ENCODE data around the gene NAP1L3.
A peak's percentile ranks its signal among the peaks of the same experiment; 100 is the strongest.

NAP1L3 gene

DNA sequence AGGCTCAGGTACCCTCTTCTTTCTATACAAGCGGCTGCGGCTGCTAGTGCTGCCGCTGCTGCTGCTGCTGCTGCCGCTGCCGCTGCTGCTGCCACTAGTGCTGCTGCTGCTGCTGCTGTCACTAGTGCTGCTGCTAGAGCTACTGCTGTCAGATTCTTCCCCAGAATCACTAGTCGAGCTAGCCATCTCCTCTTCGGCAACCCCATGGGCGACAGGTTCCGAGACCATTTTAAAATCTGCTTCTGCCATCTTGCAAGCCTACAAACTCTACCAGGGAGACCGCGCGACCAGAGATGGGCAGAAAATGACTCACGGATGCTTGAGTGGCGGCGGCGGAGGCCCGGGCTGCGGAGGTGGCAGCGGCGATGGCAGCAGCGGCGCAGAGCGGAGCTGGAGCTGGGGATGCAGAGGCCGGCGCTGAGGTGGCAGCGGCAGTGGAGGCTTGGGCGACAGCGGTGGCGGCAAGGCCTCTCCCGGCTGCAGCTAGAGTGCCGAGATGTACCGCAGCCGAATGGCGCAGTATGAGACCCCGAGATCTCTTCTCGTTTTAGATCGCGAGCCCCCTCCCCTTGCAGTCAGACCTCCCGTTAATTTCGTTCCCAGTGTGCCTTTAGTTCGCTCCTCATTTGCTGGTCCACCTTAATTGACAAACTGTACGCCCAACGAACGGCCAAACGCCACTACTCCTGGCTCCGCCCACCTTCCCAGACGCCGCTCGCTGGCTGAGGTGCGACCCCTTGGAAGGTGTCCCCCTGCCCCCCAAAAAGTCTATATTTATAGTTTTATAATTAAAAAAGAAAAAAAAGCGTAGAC lies at the start of gene NAP1L3:
TSS of gene NAP1L3 (minus strand) at position 523 of the 813 bp plus-strand sequence. CDS start at position 249, 274 bp downstream.
- TF ChIP-seq, protein P1, sequence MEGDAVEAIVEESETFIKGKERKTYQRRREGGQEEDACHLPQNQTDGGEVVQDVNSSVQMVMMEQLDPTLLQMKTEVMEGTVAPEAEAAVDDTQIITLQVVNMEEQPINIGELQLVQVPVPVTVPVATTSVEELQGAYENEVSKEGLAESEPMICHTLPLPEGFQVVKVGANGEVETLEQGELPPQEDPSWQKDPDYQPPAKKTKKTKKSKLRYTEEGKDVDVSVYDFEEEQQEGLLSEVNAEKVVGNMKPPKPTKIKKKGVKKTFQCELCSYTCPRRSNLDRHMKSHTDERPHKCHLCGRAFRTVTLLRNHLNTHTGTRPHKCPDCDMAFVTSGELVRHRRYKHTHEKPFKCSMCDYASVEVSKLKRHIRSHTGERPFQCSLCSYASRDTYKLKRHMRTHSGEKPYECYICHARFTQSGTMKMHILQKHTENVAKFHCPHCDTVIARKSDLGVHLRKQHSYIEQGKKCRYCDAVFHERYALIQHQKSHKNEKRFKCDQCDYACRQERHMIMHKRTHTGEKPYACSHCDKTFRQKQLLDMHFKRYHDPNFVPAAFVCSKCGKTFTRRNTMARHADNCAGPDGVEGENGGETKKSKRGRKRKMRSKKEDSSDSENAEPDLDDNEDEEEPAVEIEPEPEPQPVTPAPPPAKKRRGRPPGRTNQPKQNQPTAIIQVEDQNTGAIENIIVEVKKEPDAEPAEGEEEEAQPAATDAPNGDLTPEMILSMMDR (IDR thresholded peaks at IDR 0.05): no peak
- Mint-ChIP-seq H3K9me3 (no peaks in the 10 kb centered on the region), H3K27ac (peak within 1 kb of the TSS; percentile 98), H3K36me3 (ENCODE audit: low read depth) (no peaks in the 10 kb centered on the region), H3K27me3 (ENCODE audit: low read depth, poor library complexity) (peaks cover 5% of the 10 kb centered on the region), H3K4me1 (peaks cover 21% of the 10 kb centered on the region), H3K4me3 (peak within 1 kb of the TSS; percentile 96)
- DNase-seq: peak; percentile 81

- peaks cover 4% of the 10 kb centered on the region for H3K27me3 Mint-ChIP-seq (ENCODE audit: low read depth, poor library complexity)
- TF ChIP-seq, protein P1 (IDR thresholded peaks at IDR 0.05): no peak
- no peak overlapping the region for H3K4me3 Mint-ChIP-seq
- H3K9me3 Mint-ChIP-seq: no peaks in the 10 kb centered on the region
- DNase-seq: no peak
- no peak overlapping the region for H3K27ac Mint-ChIP-seq
- H3K36me3 Mint-ChIP-seq (ENCODE audit: low read depth): no peaks in the 10 kb centered on the region
- no peaks in the 10 kb centered on the region for H3K4me1 Mint-ChIP-seq
Observed at GRCh38 chrX:93711076-93711475, 37.7 kb upstream of the NAP1L3 start.

- Mint-ChIP-seq H3K4me1 (no peaks in the 10 kb centered on the region), H3K9me3 (no peaks in the 10 kb centered on the region), H3K36me3 (ENCODE audit: low read depth) (no peaks in the 10 kb centered on the region), H3K4me3 (no peak overlapping the region), H3K27me3 (ENCODE audit: low read depth, poor library complexity) (peaks cover 6% of the 10 kb centered on the region), H3K27ac (no peak overlapping the region)
- TF ChIP-seq, protein P1 (IDR thresholded peaks at IDR 0.05): no peak
- no peak for DNase-seq
Observed at GRCh38 chrX:93703701-93704100, 30.3 kb upstream of the NAP1L3 start.

DNA sequence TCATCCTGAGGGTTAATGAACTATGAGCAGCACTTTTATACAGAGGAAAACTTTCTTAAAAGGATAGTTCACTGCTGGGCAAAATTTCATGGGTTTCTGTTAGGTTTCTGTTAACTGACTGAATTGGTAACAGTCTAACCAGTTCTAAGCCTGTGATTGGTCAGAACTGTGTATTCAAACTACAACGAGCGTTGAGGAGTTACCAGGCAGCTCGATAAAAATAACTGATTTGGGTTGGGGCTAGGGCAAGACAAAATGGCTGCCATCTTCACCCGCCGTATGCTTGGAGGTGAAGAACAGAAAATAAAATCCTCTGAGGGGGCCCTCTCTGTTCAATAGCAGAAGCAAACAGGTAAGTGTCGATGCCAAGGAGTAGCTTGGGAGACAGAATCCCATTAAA lies 22.6 kb upstream of the NAP1L3 start:
- Mint-ChIP-seq H3K4me1 (no peaks in the 10 kb centered on the region), H3K27ac (no peak overlapping the region), H3K36me3 (ENCODE audit: low read depth) (no peaks in the 10 kb centered on the region), H3K27me3 (ENCODE audit: low read depth, poor library complexity) (peaks cover 3% of the 10 kb centered on the region), H3K4me3 (no peak overlapping the region), H3K9me3 (no peaks in the 10 kb centered on the region)
- TF ChIP-seq, protein P1 (IDR thresholded peaks at IDR 0.05): no peak
- DNase-seq: no peak

DNA sequence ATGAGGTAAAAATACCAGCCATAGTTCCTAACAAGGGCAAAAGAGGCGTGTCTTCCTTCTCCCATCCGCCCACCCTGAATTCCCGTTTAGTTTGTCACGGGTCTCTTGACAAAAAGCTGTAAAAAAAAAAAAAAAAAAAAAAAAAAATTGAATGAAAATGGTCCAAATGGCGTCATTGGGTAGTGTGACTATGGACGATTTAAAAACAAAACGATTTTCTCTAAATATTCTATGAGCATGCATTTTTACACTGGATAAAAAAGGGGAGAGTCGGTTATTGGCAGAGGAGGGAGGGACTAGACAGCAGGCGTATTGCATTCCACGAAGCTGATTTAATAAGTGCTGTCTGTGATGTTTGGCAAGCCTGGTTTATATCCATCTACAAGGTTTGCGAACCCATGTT lies 492 bp upstream of the NAP1L3 start, which contains the start of gene FAM133A:
TSS of gene FAM133A (plus strand) at position 338 of the 403 bp plus-strand sequence. CDS start 35,214 bp downstream, outside the sequence.
- Mint-ChIP-seq H3K27me3 (ENCODE audit: low read depth, poor library complexity) (peaks cover 9% of the 10 kb centered on the region), H3K9me3 (no peaks in the 10 kb centered on the region), H3K4me1 (peaks cover 21% of the 10 kb centered on the region), H3K36me3 (ENCODE audit: low read depth) (no peaks in the 10 kb centered on the region), H3K27ac (peak within 1 kb of the TSS; percentile 98), H3K4me3 (peak within 1 kb of the TSS; percentile 96)
- DNase-seq: no peak
- TF ChIP-seq, protein P1 (IDR thresholded peaks at IDR 0.05): no peak

DNA sequence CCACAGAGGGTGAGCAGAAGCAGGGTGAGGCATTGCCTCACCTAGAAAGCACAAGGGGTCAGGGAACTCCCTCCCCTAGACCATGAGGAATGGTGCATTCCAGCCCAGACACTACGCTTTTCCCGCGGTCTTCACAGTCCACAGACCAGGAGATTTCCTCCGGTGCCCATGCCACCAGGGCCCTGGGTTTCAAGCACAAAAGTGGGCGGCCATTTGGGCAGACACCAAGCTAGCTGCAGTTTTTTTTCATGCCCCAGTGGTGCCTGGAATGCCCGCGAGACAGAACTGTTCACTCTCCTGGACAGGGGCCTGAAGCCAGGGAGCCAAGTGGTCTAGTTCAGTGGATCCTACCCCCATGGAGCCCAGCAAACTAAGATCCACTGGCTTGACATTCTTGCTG lies 12.8 kb downstream of the NAP1L3 start:
- peaks cover 7% of the 10 kb centered on the region for H3K4me1 Mint-ChIP-seq
- no peak overlapping the region for H3K27ac Mint-ChIP-seq
- H3K4me3 Mint-ChIP-seq: no peak overlapping the region
- TF ChIP-seq, protein P1 (IDR thresholded peaks at IDR 0.05): no peak
- no peak for DNase-seq
- no peaks in the 10 kb centered on the region for H3K36me3 Mint-ChIP-seq (ENCODE audit: low read depth)
- peaks cover 8% of the 10 kb centered on the region for H3K27me3 Mint-ChIP-seq (ENCODE audit: low read depth, poor library complexity)
- no peaks in the 10 kb centered on the region for H3K9me3 Mint-ChIP-seq

Measured in nephron progenitor cell (in vitro differentiated cells).